OCI-LY1 (cell line): ENCODE measurements around the gene CPAMD8.

ENCODE experiments used
- H2AFZ ChIP-seq: fragments of 200-600 bp; sonication (generic), shearing (Covaris generic); 2 replicates; pipeline ENCODE4 v1.6.0; 2014; ENCODE audit warnings: antibody characterized with exemption, mild to moderate bottlenecking, low read length
- H3F3A ChIP-seq: fragments of 200-600 bp; sonication (generic), shearing (Covaris generic); 2 replicates; pipeline ENCODE4 v1.6.0; 2014; ENCODE audit warnings: mild to moderate bottlenecking, antibody characterized with exemption, low read length, moderate library complexity; ENCODE audit not compliant: insufficient read depth
- H3K27ac ChIP-seq: fragments of 200-600 bp; sonication (generic); 2 replicates; pipeline ENCODE4 v1.5.1; 2014; ENCODE audit warnings: low read length, mixed run types, mild to moderate bottlenecking, low read depth; ENCODE audit not compliant: poor library complexity, severe bottlenecking
- H3K27me3 ChIP-seq: fragments of 200-600 bp; sonication (generic); 2 replicates; pipeline ENCODE4 v1.6.0; 2014; ENCODE audit warnings: antibody characterized with exemption, mild to moderate bottlenecking, low read length, moderate library complexity; ENCODE audit not compliant: insufficient read depth
- H3K36me3 ChIP-seq: fragments of 200-600 bp; sonication (generic); 2 replicates; pipeline ENCODE4 v1.6.1; 2014; ENCODE audit warnings: mild to moderate bottlenecking, antibody characterized with exemption, low read length, moderate library complexity, mixed read lengths; ENCODE audit not compliant: insufficient read depth
- H3K4me1 ChIP-seq: fragments of 200-600 bp; sonication (generic); 2 replicates; pipeline ENCODE4 v1.5.1; 2014; ENCODE audit warnings: mild to moderate bottlenecking, low read length, moderate library complexity; ENCODE audit not compliant: insufficient read depth, severe bottlenecking
- H3K4me2 ChIP-seq: fragments of 200-600 bp; sonication (generic), shearing (Covaris generic); 2 replicates; pipeline ENCODE4 v1.6.1; 2014; ENCODE audit warnings: low read length
- H3K4me3 ChIP-seq: fragments of 200-600 bp; sonication (generic); 2 replicates; pipeline ENCODE4 v1.5.1; 2014; ENCODE audit warnings: low read length, low read depth, mild to moderate bottlenecking, mixed read lengths; ENCODE audit not compliant: poor library complexity, severe bottlenecking
- H3K79me2 ChIP-seq: fragments of 200-600 bp; shearing (Covaris generic); 2 replicates; pipeline ENCODE4 v1.6.1; 2016; ENCODE audit warnings: mixed run types, low read length, mixed read lengths; ENCODE audit not compliant: insufficient read depth
- H3K9ac ChIP-seq: fragments of 200-600 bp; sonication (generic), shearing (Covaris generic); 2 replicates; pipeline ENCODE4 v1.6.1; 2014; ENCODE audit warnings: mild to moderate bottlenecking, low read length, mixed read lengths
- H3K9me2 ChIP-seq: fragments of 200-600 bp; sonication (generic), shearing (Covaris generic); 2 replicates; pipeline ENCODE4 v1.6.1; 2014; ENCODE audit warnings: low read depth, mild to moderate bottlenecking, low read length, mixed read lengths
- H3K9me3 ChIP-seq: fragments of 200-600 bp; shearing (Covaris generic); 2 replicates; pipeline ENCODE4 v1.6.1; 2014; ENCODE audit warnings: low read length, mixed read lengths
- H4K20me1 ChIP-seq: fragments of 200-600 bp; sonication (generic), shearing (Covaris generic); 2 replicates; pipeline ENCODE4 v1.6.0; 2016; ENCODE audit warnings: mild to moderate bottlenecking, low read length; ENCODE audit not compliant: insufficient read depth
- EZH2 ChIP-seq: fragments of 200-600 bp; sonication (generic), shearing (Covaris generic); IDR thresholded peaks from 2 replicates; pipeline ENCODE4 v1.8.0; 2017; ENCODE audit warnings: borderline replicate concordance, mixed run types, mild to moderate bottlenecking, antibody characterized with exemption, low read length, moderate library complexity, mixed read lengths
- TF ChIP-seq, protein P1 (sequence below): fragments of 200-600 bp; sonication (generic), shearing (Covaris generic); IDR thresholded peaks from 2 replicates; pipeline ENCODE4 v1.5.1; 2017; ENCODE audit warnings: mild to moderate bottlenecking, antibody characterized with exemption, low read length, moderate library complexity, mixed read lengths

The CPAMD8 gene

DNA sequence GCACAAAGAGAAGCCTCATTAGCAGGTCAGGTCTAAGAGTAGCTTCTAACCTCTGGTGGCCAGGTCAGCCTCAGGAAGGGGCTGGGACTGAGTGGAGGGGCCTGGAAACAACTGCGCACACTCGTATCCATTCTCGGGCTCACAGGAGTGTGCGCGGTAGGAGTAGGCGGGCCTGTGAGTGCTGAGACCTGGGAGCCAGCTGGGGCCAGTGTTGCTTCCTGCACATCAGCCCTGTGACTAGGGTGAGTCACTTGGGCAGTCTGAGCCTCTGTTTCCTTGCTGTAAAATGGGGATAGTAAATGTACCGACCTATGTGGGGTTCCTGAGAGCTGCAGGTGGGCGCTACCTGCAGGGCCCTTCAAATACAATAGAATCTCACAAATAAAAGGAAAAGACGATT lies 170.5 kb downstream of the CPAMD8 start:
- Histone ChIP-seq H3K27ac (no peak overlapping the region), H3K36me3 (peaks cover 37% of the 10 kb centered on the region), H3K79me2 (no peaks in the 10 kb centered on the region), H3K4me2 (no peak overlapping the region), H4K20me1 (no peaks in the 10 kb centered on the region), H3K9ac (no peak overlapping the region), H3K4me3 (no peak overlapping the region), H3K9me2 (no peaks in the 10 kb centered on the region), H3K9me3 (no peaks in the 10 kb centered on the region), H3K4me1 (no peaks in the 10 kb centered on the region), H2AFZ (no peak overlapping the region), H3F3A (no peaks in the 10 kb centered on the region), H3K27me3 (no peaks in the 10 kb centered on the region)
- TF ChIP-seq, protein P1, sequence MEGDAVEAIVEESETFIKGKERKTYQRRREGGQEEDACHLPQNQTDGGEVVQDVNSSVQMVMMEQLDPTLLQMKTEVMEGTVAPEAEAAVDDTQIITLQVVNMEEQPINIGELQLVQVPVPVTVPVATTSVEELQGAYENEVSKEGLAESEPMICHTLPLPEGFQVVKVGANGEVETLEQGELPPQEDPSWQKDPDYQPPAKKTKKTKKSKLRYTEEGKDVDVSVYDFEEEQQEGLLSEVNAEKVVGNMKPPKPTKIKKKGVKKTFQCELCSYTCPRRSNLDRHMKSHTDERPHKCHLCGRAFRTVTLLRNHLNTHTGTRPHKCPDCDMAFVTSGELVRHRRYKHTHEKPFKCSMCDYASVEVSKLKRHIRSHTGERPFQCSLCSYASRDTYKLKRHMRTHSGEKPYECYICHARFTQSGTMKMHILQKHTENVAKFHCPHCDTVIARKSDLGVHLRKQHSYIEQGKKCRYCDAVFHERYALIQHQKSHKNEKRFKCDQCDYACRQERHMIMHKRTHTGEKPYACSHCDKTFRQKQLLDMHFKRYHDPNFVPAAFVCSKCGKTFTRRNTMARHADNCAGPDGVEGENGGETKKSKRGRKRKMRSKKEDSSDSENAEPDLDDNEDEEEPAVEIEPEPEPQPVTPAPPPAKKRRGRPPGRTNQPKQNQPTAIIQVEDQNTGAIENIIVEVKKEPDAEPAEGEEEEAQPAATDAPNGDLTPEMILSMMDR: no peak
- no peak for TF ChIP-seq EZH2

DNA sequence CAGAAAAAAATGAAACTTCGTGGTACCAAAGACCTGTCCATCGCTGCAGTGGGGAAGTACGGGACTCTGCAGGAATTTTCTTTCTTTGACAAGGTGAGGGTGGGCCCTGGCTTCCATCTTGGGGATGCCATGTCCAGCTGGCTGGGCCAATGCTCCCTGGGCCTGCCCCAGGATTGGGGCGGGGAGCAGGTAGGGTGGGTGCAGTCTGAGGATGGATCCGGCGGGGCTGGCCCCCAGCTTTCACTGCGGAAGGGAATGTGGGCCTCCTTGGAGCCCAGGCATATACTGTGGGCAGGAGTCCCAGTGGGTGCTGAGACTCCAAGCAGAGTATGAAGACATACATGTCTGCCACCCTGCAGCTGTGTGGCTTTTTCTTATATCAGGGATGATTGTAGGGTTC lies 173.5 kb downstream of the CPAMD8 start:
- Histone ChIP-seq H2AFZ (no peak overlapping the region), H3K27me3 (no peaks in the 10 kb centered on the region), H3F3A (no peaks in the 10 kb centered on the region), H3K4me1 (no peaks in the 10 kb centered on the region), H3K9me3 (no peaks in the 10 kb centered on the region), H3K9me2 (no peaks in the 10 kb centered on the region), H3K79me2 (no peaks in the 10 kb centered on the region), H3K9ac (no peak overlapping the region), H4K20me1 (no peaks in the 10 kb centered on the region), H3K4me2 (no peak overlapping the region), H3K36me3 (peaks cover 64% of the 10 kb centered on the region), H3K27ac (no peak overlapping the region), H3K4me3 (no peak overlapping the region)
- TF ChIP-seq, protein P1: no peak
- no peak for TF ChIP-seq EZH2

DNA sequence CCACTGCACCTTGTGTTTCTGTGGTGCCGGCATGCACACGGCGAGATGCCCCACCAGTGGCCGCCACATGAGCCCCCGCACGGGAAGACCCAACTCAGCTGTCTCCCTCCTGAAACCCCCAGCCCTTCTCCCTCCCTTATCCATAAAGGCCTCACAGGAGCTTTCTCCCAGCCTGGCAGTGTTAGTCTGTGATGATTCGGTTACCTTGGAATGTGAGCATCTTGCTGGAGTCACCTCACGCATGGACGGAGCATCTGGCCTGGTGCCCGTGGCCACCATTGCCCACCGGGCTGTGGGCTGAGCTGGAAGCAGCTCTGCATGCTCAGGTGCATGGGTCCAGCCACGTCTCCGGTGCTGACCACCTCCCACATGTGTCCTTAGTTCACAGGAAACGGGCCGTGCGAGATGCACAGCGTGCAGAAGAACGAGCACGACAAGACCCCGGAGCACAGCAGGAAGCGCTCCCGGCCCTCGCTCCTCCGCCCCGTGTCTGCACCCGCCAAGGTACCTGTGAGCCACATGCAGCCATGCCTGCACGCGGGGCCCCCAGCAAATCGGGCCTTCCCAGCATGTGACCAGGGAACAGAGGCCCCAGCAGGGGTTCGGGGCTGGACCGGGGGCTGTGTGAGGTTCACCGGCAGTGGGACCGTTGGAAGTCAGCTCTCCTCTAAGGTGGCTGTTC lies 175.4 kb downstream of the CPAMD8 start:
- peaks cover 83% of the 10 kb centered on the region for H3K36me3 ChIP-seq
- no peak overlapping the region for H3K4me2 ChIP-seq
- H4K20me1 ChIP-seq: no peaks in the 10 kb centered on the region
- no peaks in the 10 kb centered on the region for H3K4me1 ChIP-seq
- no peaks in the 10 kb centered on the region for H3K27me3 ChIP-seq
- H3K9me2 ChIP-seq: no peaks in the 10 kb centered on the region
- H2AFZ ChIP-seq: no peak overlapping the region
- TF ChIP-seq, protein P1: no peak
- no peak for TF ChIP-seq EZH2
- no peaks in the 10 kb centered on the region for H3K9me3 ChIP-seq
- no peak overlapping the region for H3K27ac ChIP-seq
- no peaks in the 10 kb centered on the region for H3F3A ChIP-seq
- H3K79me2 ChIP-seq: no peaks in the 10 kb centered on the region
- H3K4me3 ChIP-seq: no peak overlapping the region
- no peak overlapping the region for H3K9ac ChIP-seq
